Caco-2 (cell line): ENCODE measurements around the gene MBD1. TPM values are rescaled to one million over a fixed set of nuclear protein-coding genes. Genes with fewer than 3 reads are reported as not detected.
A peak's percentile ranks its signal among the peaks of the same experiment; 100 is the strongest.
"Not testable (repeated sequence)": the region's sequence is repeated elsewhere in the genome, so short reads cannot be mapped to it uniquely, and the experiment has no call there.

Experiments used
- BruUV-seq: library from RNA; stranded (reverse); fragments of 400-500 nt; replicated peaks from 2 replicates; lab custom pipeline; 2021; lab: Mats Ljungman, UMichigan
- CTCF ChIA-PET: fragments of 300-600 bp; sonication (Branson Sonifier 250); formaldehyde crosslinking; loops from one replicate; lab custom pipeline; 2022; ENCODE audit warnings: antibody characterized with exemption; lab: Charles Lee
- POLR2A ChIA-PET: fragments of 300-600 bp; sonication (Branson Sonifier 250); formaldehyde crosslinking; loops from one replicate; lab custom pipeline; 2022; ENCODE audit warnings: antibody characterized with exemption; lab: Charles Lee
- DNase-seq, 2 experiments: peaks; one replicate each; pipeline versions ENCODE4 v3.0.0 to v3.0.0-alpha.2; 2020 to 2022
- H3K27me3 ChIP-seq: replicated peaks from 2 replicates; pipeline ENCODE4 v1.6.0; 2011; ENCODE audit warnings: low read length; ENCODE audit not compliant: control insufficient read depth, insufficient read depth
- H3K36me3 ChIP-seq: 2 replicates; pipeline ENCODE4 v1.5.1; 2011; ENCODE audit warnings: low read length; ENCODE audit not compliant: control insufficient read depth, insufficient read depth
- H3K4me1 ChIP-seq: fragments of 250-450 bp; sonication (Bioruptor Pico); 2 replicates; pipeline ENCODE4 v1.5.1; 2020; ENCODE audit warnings: mild to moderate bottlenecking
- H3K4me3 ChIP-seq: 2 replicates; pipeline ENCODE4 v1.5.1; 2011; ENCODE audit warnings: low read depth, mild to moderate bottlenecking, control low read depth, low read length
- H3K9me3 ChIP-seq: fragments of 250-450 bp; sonication (Bioruptor Pico); 2 replicates; pipeline ENCODE4 v1.5.1; 2020; ENCODE audit warnings: mild to moderate bottlenecking, moderate library complexity
- H3K27ac Mint-ChIP-seq: one replicate; pipeline ENCODE4 v1.8.0; 2022; ENCODE audit warnings: mixed read lengths; ENCODE audit not compliant: unreplicated experiment
- H3K27me3 Mint-ChIP-seq: one replicate; pipeline ENCODE4 v1.8.0; 2022; ENCODE audit warnings: mixed read lengths; ENCODE audit not compliant: insufficient read depth, unreplicated experiment
- H3K36me3 Mint-ChIP-seq: one replicate; pipeline ENCODE4 v1.8.0; 2022; ENCODE audit warnings: mild to moderate bottlenecking, mixed read lengths; ENCODE audit not compliant: insufficient read depth, unreplicated experiment
- H3K4me1 Mint-ChIP-seq: one replicate; pipeline ENCODE4 v1.8.0; 2022; ENCODE audit warnings: low read depth, mixed read lengths; ENCODE audit not compliant: unreplicated experiment
- H3K4me3 Mint-ChIP-seq: one replicate; pipeline ENCODE4 v1.8.0; 2022; ENCODE audit warnings: mild to moderate bottlenecking, moderate library complexity, mixed read lengths; ENCODE audit not compliant: unreplicated experiment
- H3K9me3 Mint-ChIP-seq: one replicate; pipeline ENCODE4 v1.8.0; 2022; ENCODE audit warnings: mixed read lengths; ENCODE audit not compliant: unreplicated experiment
- intact Hi-C: fragments of 100-400 bp; cut with micrococcal nuclease; formaldehyde crosslinking; loops from one replicate; pipeline ENCODE4 v1.10.0; 2022; ENCODE audit not compliant: unreplicated experiment
- total RNA-seq: library from RNA; stranded (reverse); gene quantifications from 2 replicates; pipeline ENCODE4 v1.2.3, GENCODE V29; 2022
- TF ChIP-seq, protein P1 (sequence below), 2 experiments: fragments of 200-600 bp in 1 of 2; IDR thresholded peaks; 1 replicate in 1 of 2; 2 replicates in 1 of 2; pipeline versions ENCODE4 v1.5.1 to v1.8.0; 2011 to 2022; ENCODE audit warnings: antibody characterized with exemption in 1 of 2, control low read depth in 1 of 2, inconsistent platforms in 1 of 2, low read depth in 1 of 2, low read length in 1 of 2, mild to moderate bottlenecking in 1 of 2, moderate library complexity in 1 of 2; ENCODE audit not compliant: insufficient read depth in 1 of 2, severe bottlenecking in 1 of 2, unreplicated experiment in 1 of 2

MBD1 gene
- total RNA-seq, 1 experiment from 2014 or later = 34.7 TPM

- H3K9me3 Mint-ChIP-seq = no peaks in the 10 kb centered on the region
- H3K27ac Mint-ChIP-seq = no peak overlapping the region
- no peaks in the 10 kb centered on the region for H3K4me1 ChIP-seq
- TF ChIP-seq, protein P1, sequence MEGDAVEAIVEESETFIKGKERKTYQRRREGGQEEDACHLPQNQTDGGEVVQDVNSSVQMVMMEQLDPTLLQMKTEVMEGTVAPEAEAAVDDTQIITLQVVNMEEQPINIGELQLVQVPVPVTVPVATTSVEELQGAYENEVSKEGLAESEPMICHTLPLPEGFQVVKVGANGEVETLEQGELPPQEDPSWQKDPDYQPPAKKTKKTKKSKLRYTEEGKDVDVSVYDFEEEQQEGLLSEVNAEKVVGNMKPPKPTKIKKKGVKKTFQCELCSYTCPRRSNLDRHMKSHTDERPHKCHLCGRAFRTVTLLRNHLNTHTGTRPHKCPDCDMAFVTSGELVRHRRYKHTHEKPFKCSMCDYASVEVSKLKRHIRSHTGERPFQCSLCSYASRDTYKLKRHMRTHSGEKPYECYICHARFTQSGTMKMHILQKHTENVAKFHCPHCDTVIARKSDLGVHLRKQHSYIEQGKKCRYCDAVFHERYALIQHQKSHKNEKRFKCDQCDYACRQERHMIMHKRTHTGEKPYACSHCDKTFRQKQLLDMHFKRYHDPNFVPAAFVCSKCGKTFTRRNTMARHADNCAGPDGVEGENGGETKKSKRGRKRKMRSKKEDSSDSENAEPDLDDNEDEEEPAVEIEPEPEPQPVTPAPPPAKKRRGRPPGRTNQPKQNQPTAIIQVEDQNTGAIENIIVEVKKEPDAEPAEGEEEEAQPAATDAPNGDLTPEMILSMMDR (IDR thresholded peaks at IDR 0.05; ENCODE audit: insufficient read depth in 1 of 2, low read depth in 1 of 2, low read length in 1 of 2, severe bottlenecking in 1 of 2, unreplicated experiment in 1 of 2) = no peak
- H3K9me3 ChIP-seq = no peaks in the 10 kb centered on the region
- BruUV-seq = no TSS peak
- no peak for DNase-seq
- H3K27me3 ChIP-seq = no peaks in the 10 kb centered on the region
- H3K27me3 Mint-ChIP-seq = no peaks in the 10 kb centered on the region
- intact Hi-C loops = no loop called here
- H3K36me3 ChIP-seq = no peaks in the 10 kb centered on the region
- no peaks in the 10 kb centered on the region for H3K4me1 Mint-ChIP-seq
- POLR2A ChIA-PET = no interaction called here
- no peak overlapping the region for H3K4me3 ChIP-seq
- no peaks in the 10 kb centered on the region for H3K36me3 Mint-ChIP-seq
- CTCF ChIA-PET = interaction anchor here (1.0 kb wide), 1 partner anchor 105 kb away, joined by 3 read pairs; no protein-coding TSS in a partner anchor
- H3K4me3 Mint-ChIP-seq = no peak overlapping the region
Measured at GRCh38 chr18:50250935-50251334, 30.4 kb downstream of the MBD1 start.

GRCh38 chr18:50249576-50249975 lies 31.7 kb downstream of the MBD1 start:
- no peaks in the 10 kb centered on the region for H3K36me3 Mint-ChIP-seq
- TF ChIP-seq, protein P1 (IDR thresholded peaks at IDR 0.05; ENCODE audit: insufficient read depth in 1 of 2, low read depth in 1 of 2, low read length in 1 of 2, severe bottlenecking in 1 of 2, unreplicated experiment in 1 of 2) = no peak
- Histone ChIP-seq H3K4me3 (no peak overlapping the region), H3K4me1 (no peaks in the 10 kb centered on the region), H3K36me3 (no peaks in the 10 kb centered on the region), H3K9me3 (no peaks in the 10 kb centered on the region), H3K27me3 (no peaks in the 10 kb centered on the region)
- no peak overlapping the region for H3K27ac Mint-ChIP-seq
- intact Hi-C loops = no loop called here
- H3K9me3 Mint-ChIP-seq = no peaks in the 10 kb centered on the region
- ChIA-PET POLR2A (no interaction called here), CTCF (interaction anchor here (0.7 kb wide), 2 partner anchors 57 to 205 kb away, joined by 3 to 6 read pairs; no protein-coding TSS in a partner anchor)
- H3K4me1 Mint-ChIP-seq = no peaks in the 10 kb centered on the region
- H3K27me3 Mint-ChIP-seq = no peaks in the 10 kb centered on the region
- no TSS peak for BruUV-seq
- DNase-seq = no peak
- no peak overlapping the region for H3K4me3 Mint-ChIP-seq

DNA sequence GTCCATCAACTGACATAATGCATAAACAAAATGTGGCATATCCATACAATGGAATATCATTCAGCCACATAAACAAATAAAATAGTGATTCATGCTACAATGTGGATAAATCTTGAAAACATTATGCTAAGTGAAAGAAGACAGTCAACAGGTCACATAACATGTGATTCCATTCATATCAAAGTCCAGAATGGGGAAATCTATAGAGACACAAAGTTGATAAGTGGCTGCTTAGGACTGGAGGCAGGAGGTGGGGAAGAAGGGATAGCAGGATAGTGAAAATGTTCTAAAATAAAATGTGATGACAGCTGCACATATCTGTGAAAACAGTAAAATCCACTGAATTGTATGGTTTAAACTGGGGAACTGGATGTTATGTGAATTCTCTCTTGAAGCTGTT lies 33.8 kb downstream of the MBD1 start:
- H3K36me3 ChIP-seq = no peaks in the 10 kb centered on the region
- BruUV-seq = no TSS peak
- intact Hi-C loops = no loop called here
- no peak overlapping the region for H3K4me3 Mint-ChIP-seq
- H3K4me3 ChIP-seq = no peak overlapping the region
- POLR2A ChIA-PET = no interaction called here
- TF ChIP-seq, protein P1 (IDR thresholded peaks at IDR 0.05; ENCODE audit: insufficient read depth in 1 of 2, low read depth in 1 of 2, low read length in 1 of 2, severe bottlenecking in 1 of 2, unreplicated experiment in 1 of 2) = no peak
- CTCF ChIA-PET = no interaction called here
- H3K36me3 Mint-ChIP-seq = no peaks in the 10 kb centered on the region
- peaks cover 8% of the 10 kb centered on the region for H3K9me3 Mint-ChIP-seq
- no peaks in the 10 kb centered on the region for H3K4me1 Mint-ChIP-seq
- no peak for DNase-seq
- no peaks in the 10 kb centered on the region for H3K9me3 ChIP-seq
- H3K27ac Mint-ChIP-seq = no peak overlapping the region
- no peaks in the 10 kb centered on the region for H3K27me3 ChIP-seq
- no peaks in the 10 kb centered on the region for H3K4me1 ChIP-seq
- H3K27me3 Mint-ChIP-seq = no peaks in the 10 kb centered on the region

DNA sequence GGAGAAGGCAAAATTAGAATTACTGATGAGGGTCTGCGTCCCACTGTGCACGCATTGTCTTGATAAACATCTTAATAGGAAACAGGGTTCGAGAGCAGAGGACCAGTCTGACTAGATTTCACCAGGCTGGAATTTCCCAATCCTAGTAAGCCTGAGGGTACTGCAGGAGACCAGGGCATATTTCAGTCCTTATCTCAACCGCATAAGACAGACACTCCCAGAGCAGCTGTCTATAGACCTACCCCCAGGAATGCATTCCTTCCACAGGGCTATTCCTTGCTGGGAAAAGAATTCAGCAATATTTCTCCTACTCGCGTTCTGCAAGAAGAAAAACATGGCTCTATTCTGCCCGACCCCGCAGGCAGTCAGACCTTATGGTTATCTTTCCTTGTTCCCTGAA lies 39.6 kb downstream of the MBD1 start:
- H3K36me3 Mint-ChIP-seq, POLR2A ChIA-PET, H3K36me3 ChIP-seq, intact Hi-C loops, H3K4me3 Mint-ChIP-seq, H3K4me3 ChIP-seq, H3K4me1 Mint-ChIP-seq, H3K27ac Mint-ChIP-seq, H3K27me3 ChIP-seq, BruUV-seq, H3K27me3 Mint-ChIP-seq, H3K4me1 ChIP-seq, H3K9me3 ChIP-seq: not testable (repeated sequence)
- peak in 1 of 2 experiments; percentile 14 for DNase-seq
- CTCF ChIA-PET = interaction anchor here (0.6 kb wide), 1 partner anchor 132 kb away, joined by 6 read pairs; no protein-coding TSS in a partner anchor
- peaks cover 19% of the 10 kb centered on the region for H3K9me3 Mint-ChIP-seq
